ENCODE data around the gene AHRR. TPM values are rescaled to one million over a fixed set of nuclear protein-coding genes. Genes with fewer than 3 reads are reported as not detected.

AHRR gene
- total and polyA plus RNA-seq, 2 donors from 2014 or later: 0.71 to 1.7 TPM

- no peak overlapping the region for H3K27ac ChIP-seq (ENCODE audit: low read depth in 2 of 2, low read length in 2 of 2)
- DNase-seq: peak in 2 of 5 donors; percentile 9 to 28
- H3K4me1 ChIP-seq (ENCODE audit: control insufficient read depth in 2 of 3, insufficient read depth in 2 of 3, low read depth in 1 of 3, low read length in 3 of 3): no peaks in the 10 kb centered on the region
- intact Hi-C loops (cut with DNase I): no loop called here
- H3K27me3 ChIP-seq (ENCODE audit: control insufficient read depth, insufficient read depth, low read length): no peaks in the 10 kb centered on the region
- H3K36me3 ChIP-seq (ENCODE audit: control insufficient read depth in 2 of 3, insufficient read depth in 3 of 3, low read length in 3 of 3): no peaks in the 10 kb centered on the region
- no peak overlapping the region for H3K9ac ChIP-seq (ENCODE audit: low read length in 3 of 3)
- no peaks in the 10 kb centered on the region for H3K9me3 ChIP-seq (ENCODE audit: control insufficient read depth in 2 of 3, insufficient read depth in 1 of 3, low read length in 3 of 3)
- TF ChIP-seq, protein P1, sequence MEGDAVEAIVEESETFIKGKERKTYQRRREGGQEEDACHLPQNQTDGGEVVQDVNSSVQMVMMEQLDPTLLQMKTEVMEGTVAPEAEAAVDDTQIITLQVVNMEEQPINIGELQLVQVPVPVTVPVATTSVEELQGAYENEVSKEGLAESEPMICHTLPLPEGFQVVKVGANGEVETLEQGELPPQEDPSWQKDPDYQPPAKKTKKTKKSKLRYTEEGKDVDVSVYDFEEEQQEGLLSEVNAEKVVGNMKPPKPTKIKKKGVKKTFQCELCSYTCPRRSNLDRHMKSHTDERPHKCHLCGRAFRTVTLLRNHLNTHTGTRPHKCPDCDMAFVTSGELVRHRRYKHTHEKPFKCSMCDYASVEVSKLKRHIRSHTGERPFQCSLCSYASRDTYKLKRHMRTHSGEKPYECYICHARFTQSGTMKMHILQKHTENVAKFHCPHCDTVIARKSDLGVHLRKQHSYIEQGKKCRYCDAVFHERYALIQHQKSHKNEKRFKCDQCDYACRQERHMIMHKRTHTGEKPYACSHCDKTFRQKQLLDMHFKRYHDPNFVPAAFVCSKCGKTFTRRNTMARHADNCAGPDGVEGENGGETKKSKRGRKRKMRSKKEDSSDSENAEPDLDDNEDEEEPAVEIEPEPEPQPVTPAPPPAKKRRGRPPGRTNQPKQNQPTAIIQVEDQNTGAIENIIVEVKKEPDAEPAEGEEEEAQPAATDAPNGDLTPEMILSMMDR (IDR thresholded peaks at IDR 0.05; ENCODE audit: borderline replicate concordance, extremely low read depth, insufficient read depth): no peak
- no peak overlapping the region for H3K4me3 ChIP-seq (ENCODE audit: low read length in 3 of 3)
- FAIRE-seq: no peak
Observed at GRCh38 chr5:392431-392988, 71.0 kb downstream of the AHRR start.

DNA sequence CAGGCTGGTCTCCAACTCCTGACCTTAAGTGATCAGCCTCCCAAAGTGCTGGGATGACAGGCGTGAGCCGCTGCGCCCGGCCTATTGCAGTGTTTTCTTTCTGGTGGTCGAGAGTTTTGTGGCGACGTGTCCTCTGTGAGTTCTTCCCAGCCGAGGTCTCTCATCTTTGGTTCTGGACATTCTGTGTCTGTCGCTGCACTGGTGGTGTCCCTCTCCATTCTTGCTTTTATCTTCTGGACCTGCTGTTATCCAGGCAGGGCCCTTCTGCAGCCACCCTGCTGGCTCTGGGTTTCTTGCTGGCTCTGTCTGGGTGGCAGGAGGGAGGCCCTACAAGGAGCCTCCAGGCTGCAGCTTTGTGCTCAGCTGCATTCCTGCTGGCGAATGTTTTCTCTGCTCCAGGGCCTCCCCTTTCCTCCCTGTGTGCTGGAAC is 72.3 kb downstream of the AHRR start:
- no peaks in the 10 kb centered on the region for H3K27me3 ChIP-seq (ENCODE audit: control insufficient read depth, insufficient read depth, low read length)
- no peak overlapping the region for H3K9ac ChIP-seq (ENCODE audit: low read length in 3 of 3)
- no peak overlapping the region for H3K27ac ChIP-seq (ENCODE audit: low read depth in 2 of 2, low read length in 2 of 2)
- no peaks in the 10 kb centered on the region for H3K36me3 ChIP-seq (ENCODE audit: control insufficient read depth in 2 of 3, insufficient read depth in 3 of 3, low read length in 3 of 3)
- H3K9me3 ChIP-seq (ENCODE audit: control insufficient read depth in 2 of 3, insufficient read depth in 1 of 3, low read length in 3 of 3): no peaks in the 10 kb centered on the region
- peak in 2 of 5 donors; percentile 11 to 30 for DNase-seq
- no peak overlapping the region for H3K4me3 ChIP-seq (ENCODE audit: low read length in 3 of 3)
- no peaks in the 10 kb centered on the region for H3K4me1 ChIP-seq (ENCODE audit: control insufficient read depth in 2 of 3, insufficient read depth in 2 of 3, low read depth in 1 of 3, low read length in 3 of 3)
- FAIRE-seq: no peak
- intact Hi-C loops (cut with DNase I): no loop called here
- TF ChIP-seq, protein P1 (IDR thresholded peaks at IDR 0.05; ENCODE audit: borderline replicate concordance, extremely low read depth, insufficient read depth): no peak

DNA sequence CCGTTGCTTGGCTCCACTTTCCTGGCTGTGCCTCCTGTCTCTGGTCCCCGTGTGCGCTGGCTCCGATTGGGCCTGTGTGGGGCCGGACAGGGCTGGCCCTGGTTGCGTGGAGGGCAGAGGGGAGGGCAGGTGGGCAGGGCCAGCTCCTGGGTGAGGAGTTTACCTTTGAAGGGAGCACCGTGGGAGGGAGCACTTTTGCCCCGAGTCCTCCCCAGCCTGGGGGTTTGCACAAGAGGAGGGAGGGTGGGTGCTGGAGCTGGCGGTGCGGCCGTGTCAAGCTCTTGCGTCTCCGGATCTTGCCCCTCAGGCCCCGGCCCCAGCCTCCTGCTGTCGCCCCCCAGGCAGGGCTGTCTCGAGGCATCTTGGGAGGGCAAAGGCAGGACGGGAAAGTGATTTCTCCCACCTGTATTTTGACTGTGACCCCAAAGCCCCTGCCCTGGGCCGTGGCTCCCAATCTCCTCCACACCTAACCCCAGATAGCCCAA is 73.2 kb downstream of the AHRR start:
- no peak overlapping the region for H3K27ac ChIP-seq (ENCODE audit: low read depth in 2 of 2, low read length in 2 of 2)

More for the DNA sequence above, 73.2 kb downstream of the AHRR start:
- Histone ChIP-seq H3K27me3 (ENCODE audit: control insufficient read depth, insufficient read depth, low read length) (no peaks in the 10 kb centered on the region), H3K4me3 (ENCODE audit: low read length in 3 of 3) (no peak overlapping the region), H3K36me3 (ENCODE audit: control insufficient read depth in 2 of 3, insufficient read depth in 3 of 3, low read length in 3 of 3) (no peaks in the 10 kb centered on the region), H3K9me3 (ENCODE audit: control insufficient read depth in 2 of 3, insufficient read depth in 1 of 3, low read length in 3 of 3) (no peaks in the 10 kb centered on the region), H3K9ac (ENCODE audit: low read length in 3 of 3) (no peak overlapping the region), H3K4me1 (ENCODE audit: control insufficient read depth in 2 of 3, insufficient read depth in 2 of 3, low read depth in 1 of 3, low read length in 3 of 3) (peaks cover 0 to under 1% (median 0%) of the 10 kb centered on the region in 3 donors)
- peak in 2 of 5 donors; percentile 9 to 46 for DNase-seq
- intact Hi-C loops (cut with DNase I): no loop called here
- TF ChIP-seq, protein P1 (IDR thresholded peaks at IDR 0.05; ENCODE audit: borderline replicate concordance, extremely low read depth, insufficient read depth): no peak
- FAIRE-seq: no peak
